ENCODE results near the gene SND1.

Gene SND1

GRCh38 chr7:127650847-127651555 is 993 bp upstream of the SND1 start:
- ChIA-PET POLR2A (interaction anchor here (0.7 to 1.2 kb wide), 3 partner anchors 11 to 255 kb away, joined by 3 to 6 read pairs (median 3); partner anchors contain the start of gene ARF5), CTCF (no interaction called here)
- TF ChIP-seq NFRKB (IDR thresholded peaks at IDR 0.05) (no peak), FOXM1 (IDR thresholded peaks at IDR 0.05; ENCODE audit: borderline replicate concordance) (no peak), TARDBP (IDR thresholded peaks at IDR 0.05) (no peak), L3MBTL2 (conservative IDR thresholded peaks at IDR 0.05) (peak; percentile 71; the same call in 1 of the 2 replicates), SP1 (IDR thresholded peaks at IDR 0.05) (no peak)
- DNase-seq (ENCODE audit: extremely low spot score) = peak; percentile 38

GRCh38 chr7:127652333-127653248 is 597 bp downstream of the SND1 start:
- TF ChIP-seq BHLHE40 (IDR thresholded peaks at IDR 0.05; ENCODE audit: borderline replicate concordance) (no peak), L3MBTL2 (conservative IDR thresholded peaks at IDR 0.05) (peak; percentile 71)
- POLR2A ChIA-PET = no interaction called here
- CTCF ChIA-PET = no interaction called here
- DNase-seq (ENCODE audit: extremely low spot score) = no peak

GRCh38 chr7:127653396-127653795 is 1.4 kb downstream of the SND1 start:
- CTCF ChIA-PET = no interaction called here
- TF ChIP-seq FOXA1 (IDR thresholded peaks at IDR 0.05) = no peak
- TF ChIP-seq L3MBTL2 (conservative IDR thresholded peaks at IDR 0.05) = no peak
- TF ChIP-seq ARNT (IDR thresholded peaks at IDR 0.05) = no peak
- no peak for TF ChIP-seq HDGF (IDR thresholded peaks at IDR 0.05; ENCODE audit: borderline replicate concordance)
- no peak for TF ChIP-seq BHLHE40 (IDR thresholded peaks at IDR 0.05; ENCODE audit: borderline replicate concordance)
- no peak for TF ChIP-seq ZNF384 (IDR thresholded peaks at IDR 0.05)
- TF ChIP-seq NFRKB (IDR thresholded peaks at IDR 0.05) = no peak
- TF ChIP-seq LEF1 (IDR thresholded peaks at IDR 0.05; ENCODE audit: borderline replicate concordance) = no peak
- TF ChIP-seq FOXK2 (IDR thresholded peaks at IDR 0.05) = no peak
- TF ChIP-seq PKNOX1 (IDR thresholded peaks at IDR 0.05) = no peak
- no peak for TF ChIP-seq ELF4 (IDR thresholded peaks at IDR 0.05)
- TF ChIP-seq SP1 (IDR thresholded peaks at IDR 0.05) = no peak
- no peak for TF ChIP-seq TARDBP (IDR thresholded peaks at IDR 0.05)
- TF ChIP-seq FOXM1 (IDR thresholded peaks at IDR 0.05; ENCODE audit: borderline replicate concordance) = no peak
- no peak for TF ChIP-seq CTBP1 (IDR thresholded peaks at IDR 0.05; ENCODE audit: borderline replicate concordance)
- no peak for TF ChIP-seq SUZ12 (IDR thresholded peaks at IDR 0.05)
- POLR2A ChIA-PET = no interaction called here
- DNase-seq (ENCODE audit: extremely low spot score) = no peak

- POLR2A ChIA-PET = interaction anchor here (1.1 kb wide), 1 partner anchor 66 kb away, joined by 3 read pairs; the partner anchor contains the start of gene ARF5
- peak; percentile 22 for DNase-seq (ENCODE audit: extremely low spot score)
- CTCF ChIA-PET = no interaction called here
- TF ChIP-seq PKNOX1 (IDR thresholded peaks at IDR 0.05) (peak; percentile 63), TARDBP (IDR thresholded peaks at IDR 0.05) (no peak), FOXK2 (IDR thresholded peaks at IDR 0.05) (no peak)
Observed at GRCh38 chr7:127654404-127655394, 2.7 kb downstream of the SND1 start.

GRCh38 chr7:127655720-127656119 is 3.7 kb downstream of the SND1 start:
- TF ChIP-seq FOXK2 (IDR thresholded peaks at IDR 0.05) (no peak), L3MBTL2 (conservative IDR thresholded peaks at IDR 0.05) (no peak), CTBP1 (IDR thresholded peaks at IDR 0.05; ENCODE audit: borderline replicate concordance) (no peak), FOXA1 (IDR thresholded peaks at IDR 0.05) (no peak)
- DNase-seq (ENCODE audit: extremely low spot score) = no peak
- POLR2A ChIA-PET = no interaction called here
- CTCF ChIA-PET = no interaction called here

GRCh38 chr7:127657500-127657899 is 5.5 kb downstream of the SND1 start:
- no peak for TF ChIP-seq CTBP1 (IDR thresholded peaks at IDR 0.05; ENCODE audit: borderline replicate concordance)
- no peak for TF ChIP-seq FOXK2 (IDR thresholded peaks at IDR 0.05)
- no peak for TF ChIP-seq ELF4 (IDR thresholded peaks at IDR 0.05)
- TF ChIP-seq NFRKB (IDR thresholded peaks at IDR 0.05) = no peak
- no peak for TF ChIP-seq ARNT (IDR thresholded peaks at IDR 0.05)
- no peak for TF ChIP-seq PKNOX1 (IDR thresholded peaks at IDR 0.05)
- TF ChIP-seq HDGF (IDR thresholded peaks at IDR 0.05; ENCODE audit: borderline replicate concordance) = no peak
- TF ChIP-seq SUZ12 (IDR thresholded peaks at IDR 0.05) = no peak
- TF ChIP-seq BHLHE40 (IDR thresholded peaks at IDR 0.05; ENCODE audit: borderline replicate concordance) = no peak
- no peak for TF ChIP-seq FOXM1 (IDR thresholded peaks at IDR 0.05; ENCODE audit: borderline replicate concordance)
- no peak for TF ChIP-seq ZNF384 (IDR thresholded peaks at IDR 0.05)
- no peak for TF ChIP-seq LEF1 (IDR thresholded peaks at IDR 0.05; ENCODE audit: borderline replicate concordance)
- DNase-seq (ENCODE audit: extremely low spot score) = no peak
- POLR2A ChIA-PET = no interaction called here
- CTCF ChIA-PET = no interaction called here
